ENCODE measurements around the gene DGAT2L6. TPM values are rescaled to one million over a fixed set of nuclear protein-coding genes. Genes with fewer than 3 reads are reported as not detected.

DGAT2L6 gene
- total and polyA plus RNA-seq, 10 of the 15 experiments (the other 5 are each of a cell fraction or from before 2014, with no cell fraction given) = 0.08 to 0.58 (median 0.31) TPM; not detected in 3

DNA sequence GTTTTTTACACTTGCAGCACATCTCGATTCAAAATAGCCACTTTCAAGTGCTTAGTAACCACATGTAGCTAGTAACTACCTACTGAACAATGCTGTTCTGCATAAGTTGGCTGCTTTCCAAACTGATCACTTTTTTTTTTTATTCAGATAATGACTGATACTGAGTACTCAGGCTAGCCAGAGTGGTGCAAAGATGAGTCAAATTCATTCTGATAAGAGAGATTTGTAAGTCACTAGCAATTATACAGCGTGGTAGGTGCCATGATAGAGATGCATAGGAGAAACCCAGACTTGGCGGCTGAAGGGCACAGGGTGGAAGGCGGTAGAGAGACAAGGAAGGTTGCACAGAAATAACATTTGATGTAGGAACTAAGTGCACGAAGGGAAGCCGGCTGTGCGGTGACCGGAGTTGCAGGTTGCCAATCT lies 44.4 kb upstream of the DGAT2L6 start:
- ChIA-PET POLR2A (interaction anchor here (1.4 kb wide), 2 partner anchors 38 to 157 kb away, joined by 3 to 6 read pairs; partner anchors contain the start of genes KIF4A and PDZD11), RAD21 (ENCODE audit: unreplicated experiment) (interaction anchor here (0.7 to 2.0 kb wide), 11 partner anchors 36 to 303 kb away, joined by 3 to 11 read pairs (median 4); partner anchors contain the start of genes DGAT2L6, KIF4A and PDZD11), SMC1A (ENCODE audit: uncharacterized antibody, unreplicated experiment) (interaction anchor here (1.1 to 1.9 kb wide), 8 partner anchors 34 to 303 kb away, joined by 3 to 7 read pairs (median 4); partner anchors contain the start of genes DGAT2L6, KIF4A and PDZD11), CTCF (interaction anchor here (0.8 to 2.9 kb wide), 29 partner anchors 17 to 1305 kb away, joined by 3 to 15 read pairs (median 4); partner anchors contain the start of genes DGAT2L6, KIF4A and PDZD11)
- peak overlapping the region; percentile 89 for H2AFZ ChIP-seq (ENCODE audit: control insufficient read depth, low read depth, low read length)
- intact Hi-C loops (cut with micrococcal nuclease; ENCODE audit: unreplicated experiment) = loop anchor here (2.0 kb wide), 1 partner anchor 44 kb away; the partner anchor contains the start of gene DGAT2L6
- 0 out of 2 replicates have a peak overlapping the region, but pooled peaks have one; percentile 21 for H3K27ac ChIP-seq (ENCODE audit: control insufficient read depth, insufficient read depth)
- H3K27me3 ChIP-seq (replicated peaks in 1 of 2; ENCODE audit: control insufficient read depth in 2 of 2, insufficient read depth in 2 of 2, low read length in 1 of 2) = no peaks in the 10 kb centered on the region
- H4K20me1 ChIP-seq (ENCODE audit: control insufficient read depth, insufficient read depth) = no peaks in the 10 kb centered on the region
- H3K36me3 ChIP-seq (ENCODE audit: control insufficient read depth in 2 of 2, insufficient read depth in 2 of 2, low read length in 1 of 2) = no peaks in the 10 kb centered on the region
- no peaks in the 10 kb centered on the region for H3K4me1 ChIP-seq (ENCODE audit: control insufficient read depth, insufficient read depth, low read length)
- peaks cover 16% of the 10 kb centered on the region for H3K79me2 ChIP-seq (ENCODE audit: control insufficient read depth, insufficient read depth, low read length)
- H3K9me3 ChIP-seq (replicated peaks; ENCODE audit: control insufficient read depth, insufficient read depth, low read length) = no peaks in the 10 kb centered on the region
- peak overlapping the region; percentile 17 for H3K4me2 ChIP-seq (ENCODE audit: control insufficient read depth, insufficient read depth)
- DNase-seq (ENCODE audit: low read depth, low spot score) (no peak), FAIRE-seq (no peak), ATAC-seq (no peak; the same call in 2 of the 3 replicates)
- H3K9ac ChIP-seq (ENCODE audit: control insufficient read depth, insufficient read depth, low read length) = no peak overlapping the region
- 25% methylated on average over 8 of the region's 8 CpGs for WGBS (ENCODE audit: insufficient coverage, insufficient replicate concordance, low lambda C conversion rate, missing lambda C conversion rate)
- no TSS peak for BruUV-seq (replicated peaks)
- H3K4me3 ChIP-seq = peak overlapping the region; percentile 73; the same call in 1 of the 2 replicates
- in situ Hi-C loops (cut with MboI) = loop anchor here (25.0 kb wide), 1 partner anchor 96 kb away; the partner anchor contains the start of gene AWAT2
- TF ChIP-seq BACH1 (IDR thresholded peaks at IDR 0.05; ENCODE audit: borderline replicate concordance) (no peak), GABPA (IDR thresholded peaks at IDR 0.05; ENCODE audit: low read depth) (0 out of 2 replicates have a peak, but pooled peaks have one; percentile 39), NR2C1 (IDR thresholded peaks at IDR 0.05) (peak; percentile 42; the same call in 1 of the 2 replicates), IKZF1 (conservative IDR thresholded peaks at IDR 0.05) (no peak), ZNF274 (IDR thresholded peaks at IDR 0.05; ENCODE audit: insufficient read depth, insufficient read length) (no peak)
- TF ChIP-seq, protein P1, sequence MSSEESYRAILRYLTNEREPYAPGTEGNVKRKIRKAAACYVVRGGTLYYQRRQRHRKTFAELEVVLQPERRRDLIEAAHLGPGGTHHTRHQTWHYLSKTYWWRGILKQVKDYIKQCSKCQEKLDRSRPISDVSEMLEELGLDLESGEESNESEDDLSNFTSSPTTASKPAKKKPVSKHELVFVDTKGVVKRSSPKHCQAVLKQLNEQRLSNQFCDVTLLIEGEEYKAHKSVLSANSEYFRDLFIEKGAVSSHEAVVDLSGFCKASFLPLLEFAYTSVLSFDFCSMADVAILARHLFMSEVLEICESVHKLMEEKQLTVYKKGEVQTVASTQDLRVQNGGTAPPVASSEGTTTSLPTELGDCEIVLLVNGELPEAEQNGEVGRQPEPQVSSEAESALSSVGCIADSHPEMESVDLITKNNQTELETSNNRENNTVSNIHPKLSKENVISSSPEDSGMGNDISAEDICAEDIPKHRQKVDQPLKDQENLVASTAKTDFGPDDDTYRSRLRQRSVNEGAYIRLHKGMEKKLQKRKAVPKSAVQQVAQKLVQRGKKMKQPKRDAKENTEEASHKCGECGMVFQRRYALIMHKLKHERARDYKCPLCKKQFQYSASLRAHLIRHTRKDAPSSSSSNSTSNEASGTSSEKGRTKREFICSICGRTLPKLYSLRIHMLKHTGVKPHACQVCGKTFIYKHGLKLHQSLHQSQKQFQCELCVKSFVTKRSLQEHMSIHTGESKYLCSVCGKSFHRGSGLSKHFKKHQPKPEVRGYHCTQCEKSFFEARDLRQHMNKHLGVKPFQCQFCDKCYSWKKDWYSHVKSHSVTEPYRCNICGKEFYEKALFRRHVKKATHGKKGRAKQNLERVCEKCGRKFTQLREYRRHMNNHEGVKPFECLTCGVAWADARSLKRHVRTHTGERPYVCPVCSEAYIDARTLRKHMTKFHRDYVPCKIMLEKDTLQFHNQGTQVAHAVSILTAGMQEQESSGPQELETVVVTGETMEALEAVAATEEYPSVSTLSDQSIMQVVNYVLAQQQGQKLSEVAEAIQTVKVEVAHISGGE (CRISPR knock-in tag; IDR thresholded peaks at IDR 0.05) = peak; percentile 44; the same call in 1 of the 2 replicates
- TF ChIP-seq, protein P2, sequence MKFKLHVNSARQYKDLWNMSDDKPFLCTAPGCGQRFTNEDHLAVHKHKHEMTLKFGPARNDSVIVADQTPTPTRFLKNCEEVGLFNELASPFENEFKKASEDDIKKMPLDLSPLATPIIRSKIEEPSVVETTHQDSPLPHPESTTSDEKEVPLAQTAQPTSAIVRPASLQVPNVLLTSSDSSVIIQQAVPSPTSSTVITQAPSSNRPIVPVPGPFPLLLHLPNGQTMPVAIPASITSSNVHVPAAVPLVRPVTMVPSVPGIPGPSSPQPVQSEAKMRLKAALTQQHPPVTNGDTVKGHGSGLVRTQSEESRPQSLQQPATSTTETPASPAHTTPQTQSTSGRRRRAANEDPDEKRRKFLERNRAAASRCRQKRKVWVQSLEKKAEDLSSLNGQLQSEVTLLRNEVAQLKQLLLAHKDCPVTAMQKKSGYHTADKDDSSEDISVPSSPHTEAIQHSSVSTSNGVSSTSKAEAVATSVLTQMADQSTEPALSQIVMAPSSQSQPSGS (IDR thresholded peaks at IDR 0.05; ENCODE audit: low read length) = no peak
- TF ChIP-seq, protein P3, sequence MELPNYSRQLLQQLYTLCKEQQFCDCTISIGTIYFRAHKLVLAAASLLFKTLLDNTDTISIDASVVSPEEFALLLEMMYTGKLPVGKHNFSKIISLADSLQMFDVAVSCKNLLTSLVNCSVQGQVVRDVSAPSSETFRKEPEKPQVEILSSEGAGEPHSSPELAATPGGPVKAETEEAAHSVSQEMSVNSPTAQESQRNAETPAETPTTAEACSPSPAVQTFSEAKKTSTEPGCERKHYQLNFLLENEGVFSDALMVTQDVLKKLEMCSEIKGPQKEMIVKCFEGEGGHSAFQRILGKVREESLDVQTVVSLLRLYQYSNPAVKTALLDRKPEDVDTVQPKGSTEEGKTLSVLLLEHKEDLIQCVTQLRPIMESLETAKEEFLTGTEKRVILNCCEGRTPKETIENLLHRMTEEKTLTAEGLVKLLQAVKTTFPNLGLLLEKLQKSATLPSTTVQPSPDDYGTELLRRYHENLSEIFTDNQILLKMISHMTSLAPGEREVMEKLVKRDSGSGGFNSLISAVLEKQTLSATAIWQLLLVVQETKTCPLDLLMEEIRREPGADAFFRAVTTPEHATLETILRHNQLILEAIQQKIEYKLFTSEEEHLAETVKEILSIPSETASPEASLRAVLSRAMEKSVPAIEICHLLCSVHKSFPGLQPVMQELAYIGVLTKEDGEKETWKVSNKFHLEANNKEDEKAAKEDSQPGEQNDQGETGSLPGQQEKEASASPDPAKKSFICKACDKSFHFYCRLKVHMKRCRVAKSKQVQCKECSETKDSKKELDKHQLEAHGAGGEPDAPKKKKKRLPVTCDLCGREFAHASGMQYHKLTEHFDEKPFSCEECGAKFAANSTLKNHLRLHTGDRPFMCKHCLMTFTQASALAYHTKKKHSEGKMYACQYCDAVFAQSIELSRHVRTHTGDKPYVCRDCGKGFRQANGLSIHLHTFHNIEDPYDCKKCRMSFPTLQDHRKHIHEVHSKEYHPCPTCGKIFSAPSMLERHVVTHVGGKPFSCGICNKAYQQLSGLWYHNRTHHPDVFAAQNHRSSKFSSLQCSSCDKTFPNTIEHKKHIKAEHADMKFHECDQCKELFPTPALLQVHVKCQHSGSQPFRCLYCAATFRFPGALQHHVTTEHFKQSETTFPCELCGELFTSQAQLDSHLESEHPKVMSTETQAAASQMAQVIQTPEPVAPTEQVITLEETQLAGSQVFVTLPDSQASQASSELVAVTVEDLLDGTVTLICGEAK (IDR thresholded peaks at IDR 0.05; ENCODE audit: borderline replicate concordance) = peak; percentile 14; the same call in 1 of the 2 replicates
- TF ChIP-seq, protein P4, sequence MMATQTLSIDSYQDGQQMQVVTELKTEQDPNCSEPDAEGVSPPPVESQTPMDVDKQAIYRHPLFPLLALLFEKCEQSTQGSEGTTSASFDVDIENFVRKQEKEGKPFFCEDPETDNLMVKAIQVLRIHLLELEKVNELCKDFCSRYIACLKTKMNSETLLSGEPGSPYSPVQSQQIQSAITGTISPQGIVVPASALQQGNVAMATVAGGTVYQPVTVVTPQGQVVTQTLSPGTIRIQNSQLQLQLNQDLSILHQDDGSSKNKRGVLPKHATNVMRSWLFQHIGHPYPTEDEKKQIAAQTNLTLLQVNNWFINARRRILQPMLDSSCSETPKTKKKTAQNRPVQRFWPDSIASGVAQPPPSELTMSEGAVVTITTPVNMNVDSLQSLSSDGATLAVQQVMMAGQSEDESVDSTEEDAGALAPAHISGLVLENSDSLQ (IDR thresholded peaks at IDR 0.05) = 0 out of 2 replicates have a peak, but pooled peaks have one; percentile 8

All from GM12878 (cell line).